K562 (cell line): Measurements from ENCODE around the gene KAZN. TPM values are rescaled to one million over a fixed set of nuclear protein-coding genes. Genes with fewer than 3 reads are reported as not detected.

Experiments used
- ATAC-seq: fragments of 200-7000 bp; cut with Tn5 transposase; 3 replicates; pipeline ENCODE4 v1.9.1; 2020; ENCODE audit warnings: moderate library complexity
- BruUV-seq: library from RNA; stranded (reverse); fragments of 400-500 nt; replicated peaks from 2 replicates; lab custom pipeline; 2021; lab: Mats Ljungman, UMichigan
- CTCF ChIA-PET: fragments of 300-600 bp; formaldehyde crosslinking; extraction: SDS; loops from one replicate; lab custom pipeline; 2021; ENCODE audit warnings: low intra/inter-chr PET ratio; lab: Yijun Ruan, JAX
- POLR2A ChIA-PET: fragments of 300-600, 350-650 bp; sonication (Branson Sonifier 250); formaldehyde crosslinking; extraction: SDS; loops from one replicate; lab custom pipeline; 2021; ENCODE audit warnings: antibody characterized with exemption, inconsistent platforms; lab: Yijun Ruan, JAX
- DNase-seq, 4 experiments: peaks; one replicate each; pipeline versions ENCODE4 v3.0.0 to v3.0.0-alpha.2; 2011 to 2018; ENCODE audit warnings: low spot score in 3 of 4, mixed read lengths in 3 of 4; ENCODE audit errors: extremely low read depth in 1 of 4
- FAIRE-seq: peaks from 2 replicates; lab custom pipeline; 2011; peaks lifted over from hg19 to GRCh38; lab: Jason Lieb, UNC
- H2AFZ ChIP-seq: 2 replicates; pipeline ENCODE4 v1.6.0; 2011; ENCODE audit warnings: low read depth, low read length, control low read depth, inconsistent platforms
- H3K27ac ChIP-seq: fragments of 200-600 bp; 3 replicates; pipeline ENCODE4 v1.8.0; 2011; ENCODE audit warnings: low read depth, mild to moderate bottlenecking, control low read depth, inconsistent platforms, low read length, moderate library complexity, mixed read lengths; ENCODE audit errors: extremely low read depth
- H3K27me3 ChIP-seq, 2 experiments: fragments of 300-600 bp in 1 of 2; 2 replicates in 1 of 2; 3 replicates in 1 of 2; pipeline versions ENCODE4 v1.6.0 to v1.8.0; 2011; ENCODE audit warnings: inconsistent platforms in 2 of 2, low read length in 2 of 2, mild to moderate bottlenecking in 1 of 2, mixed read lengths in 1 of 2, moderate library complexity in 1 of 2; ENCODE audit not compliant: control insufficient read depth in 2 of 2, insufficient read depth in 2 of 2
- H3K36me3 ChIP-seq: fragments of 300-600 bp; 3 replicates; pipeline ENCODE4 v1.8.0; 2011; ENCODE audit warnings: mild to moderate bottlenecking, low read length, inconsistent platforms; ENCODE audit not compliant: control insufficient read depth, insufficient read depth
- H3K4me1 ChIP-seq, 2 experiments: fragments of 200-600 bp in 1 of 2; replicated peaks in 1 of 2; 2 replicates in 1 of 2; 3 replicates in 1 of 2; pipeline versions ENCODE4 v1.5.1 to v1.8.0; 2011; ENCODE audit warnings: inconsistent platforms in 2 of 2, low read length in 2 of 2, mild to moderate bottlenecking in 1 of 2, mixed read lengths in 1 of 2, moderate library complexity in 1 of 2; ENCODE audit not compliant: control insufficient read depth in 2 of 2, insufficient read depth in 2 of 2
- H3K4me2 ChIP-seq: 2 replicates; pipeline ENCODE4 v1.6.1; 2011; ENCODE audit warnings: low read length, control low read depth, inconsistent platforms, mixed read lengths; ENCODE audit not compliant: insufficient read depth
- H3K4me3 ChIP-seq: fragments of 200-600 bp; sonication (generic), shearing (Covaris generic); 2 replicates; pipeline ENCODE4 v1.5.1; 2016; ENCODE audit warnings: control low read depth, inconsistent platforms
- H3K79me2 ChIP-seq: fragments of 200-600 bp; 3 replicates; pipeline ENCODE4 v1.8.0; 2011; ENCODE audit warnings: low read length, inconsistent platforms; ENCODE audit not compliant: control insufficient read depth, insufficient read depth
- H3K9ac ChIP-seq, 2 experiments: 2 replicates each; pipeline versions ENCODE4 v1.6.0 to v1.6.1; 2011; ENCODE audit warnings: low read depth in 2 of 2, low read length in 2 of 2, control low read depth in 1 of 2, inconsistent platforms in 1 of 2, mild to moderate bottlenecking in 1 of 2, mixed read lengths in 1 of 2; ENCODE audit not compliant: insufficient read depth in 1 of 2
- H3K9me1 ChIP-seq: one replicate; pipeline ENCODE4 v1.6.0; 2011; ENCODE audit warnings: inconsistent platforms, mild to moderate bottlenecking, low read length, moderate library complexity; ENCODE audit not compliant: control insufficient read depth, insufficient read depth
- H3K9me3 ChIP-seq: replicated peaks from 2 replicates; pipeline ENCODE4 v1.5.1; 2011; ENCODE audit warnings: low read depth, low read length, inconsistent platforms; ENCODE audit not compliant: control insufficient read depth, insufficient read depth
- H4K20me1 ChIP-seq: replicated peaks from 2 replicates; pipeline ENCODE4 v1.6.1; 2011; ENCODE audit warnings: low read length, inconsistent platforms, mixed read lengths; ENCODE audit not compliant: control insufficient read depth, insufficient read depth
- HDGF ChIP-seq: fragments of 450-650 bp; IDR thresholded peaks from 2 replicates; pipeline ENCODE4 v1.6.1; 2016
- MAFG ChIP-seq: fragments of 450-650 bp; conservative IDR thresholded peaks from 2 replicates; pipeline ENCODE4 v1.6.1; 2016; ENCODE audit warnings: missing genetic modification characterization, missing compliant biosample characterization
- STAT5A ChIP-seq: IDR thresholded peaks from 2 replicates; pipeline ENCODE4 v1.6.1; 2012; ENCODE audit warnings: low read length, inconsistent platforms, borderline replicate concordance
- TRIM25 ChIP-seq: fragments of 450-650 bp; IDR thresholded peaks from 2 replicates; pipeline ENCODE4 v1.7.0; 2016; ENCODE audit warnings: borderline replicate concordance
- ZNF239 ChIP-seq: fragments of 250-450 bp; sonication (Bioruptor Pico); IDR thresholded peaks from 2 replicates; pipeline ENCODE4 v1.4.0; 2020; ENCODE audit warnings: mild to moderate bottlenecking
- ZNF609 ChIP-seq: sonication (generic); formaldehyde crosslinking; IDR thresholded peaks from 2 replicates; pipeline ENCODE4 v1.8.1; 2023; ENCODE audit warnings: missing genetic modification reagents, mild to moderate bottlenecking, borderline replicate concordance
- ZNF695 ChIP-seq: fragments of 450-650 bp; formaldehyde crosslinking; IDR thresholded peaks from 2 replicates; pipeline ENCODE4 v1.4.0; 2020; ENCODE audit warnings: mild to moderate bottlenecking, moderate library complexity
- WGBS: fragments of 100-300 bp; shearing (Covaris generic); methylation state at CpG from one replicate; pipeline ENCODE4 v1.1.6; 2016; ENCODE audit warnings: low coverage, mixed read lengths; ENCODE audit not compliant: insufficient coverage; ENCODE audit errors: missing lambda C conversion rate; 5-methylcytosine and 5-hydroxymethylcytosine counted together
- in situ Hi-C: fragments of 300-500 bp; cut with MboI; formaldehyde crosslinking; loops from 4 replicates; pipeline ENCODE4 v1.15.0; 2018; ENCODE audit warnings: inconsistent platforms, mixed read lengths
- intact Hi-C: fragments of 100-400 bp; cut with micrococcal nuclease; formaldehyde crosslinking; loops from 2 replicates; pipeline ENCODE4 v1.14.2; 2022
- polyA plus RNA-seq, 8 experiments: library from polyadenylated mRNA; depleted of rRNA in 4 of 8; stranded (reverse) in 5 of 8; unstranded in 3 of 8; fragments of >200 nt; fragmentation: Nextera tagmentation in 2 of 8; fragmentation: Illumina TruSeq in 1 of 8; extraction: Ambion mirVana in 2 of 8; extraction: Trizol in 1 of 8; gene quantifications; 2 replicates each; pipeline versions ENCODE4 v1.2.1 to v1.2.3, GENCODE V29; 2011 to 2014; ENCODE audit warnings: inconsistent platforms in 1 of 8, missing spikeins in 1 of 8
- total RNA-seq, 7 experiments: library from RNA; depleted of rRNA in 6 of 7; stranded (reverse); fragments of >200 nt in 6 of 7; fragmentation: Illumina TruSeq in 2 of 7; extraction: Trizol in 2 of 7; gene quantifications; 2 replicates each; pipeline versions ENCODE4 v1.2.1 to v1.2.3, GENCODE V29; 2011 to 2021; ENCODE audit warnings: low replicate concordance in 1 of 7

The KAZN gene
- total and polyA plus RNA-seq, 9 of the 15 experiments (the other 6 are each of a cell fraction or from before 2014, with no cell fraction given), result 2.1 to 21.6 (median 5.4) TPM

- DNase-seq, result no peak
- no peak overlapping the region for H3K4me3 ChIP-seq
- no peak for TF ChIP-seq TRIM25
- TF ChIP-seq HDGF, result no peak
- no peak for TF ChIP-seq MAFG (tag)
- no peak for TF ChIP-seq ZNF609 (CRISPR knock-in tag)
- TF ChIP-seq ZNF695, result no peak
- TF ChIP-seq STAT5A, result no peak
- TF ChIP-seq ZNF239, result no peak
- no peak for ATAC-seq
- H3K9ac ChIP-seq, result no peak overlapping the region
- WGBS, result 2% methylated on average over 6 of the region's 6 CpGs
- intact Hi-C loops, result no loop called here
- no peak for FAIRE-seq
- H3K27me3 ChIP-seq, result no peaks in the 10 kb centered on the region; a peak in 2 of 5 replicates
- H3K4me2 ChIP-seq, result no peak overlapping the region
- no TSS peak for BruUV-seq
- H3K27ac ChIP-seq, result no peak overlapping the region
- H2AFZ ChIP-seq, result no peak overlapping the region
- no peaks in the 10 kb centered on the region for H3K9me1 ChIP-seq
- peaks cover under 1 to 10% of the 10 kb centered on the region in 2 experiments; a peak in 3 of 5 replicates for H3K4me1 ChIP-seq
- H3K9me3 ChIP-seq, result peaks cover 21% of the 10 kb centered on the region
- H3K79me2 ChIP-seq, result no peaks in the 10 kb centered on the region
- in situ Hi-C loops, result no loop called here
- POLR2A ChIA-PET, result no interaction called here
- H3K36me3 ChIP-seq, result no peaks in the 10 kb centered on the region
- no peaks in the 10 kb centered on the region for H4K20me1 ChIP-seq
- CTCF ChIA-PET, result no interaction called here
These were observed 245.0 kb downstream of the KAZN start for GRCh38 chr1:14843525-14843924.
